ENCODE results near the gene ZBTB46. TPM values are rescaled to one million over a fixed set of nuclear protein-coding genes. Genes with fewer than 3 reads are reported as not detected.
A peak's percentile ranks its signal among the peaks of the same experiment; 100 is the strongest.
"Not testable (repeated sequence)": the region's sequence is repeated elsewhere in the genome, so short reads cannot be mapped to it uniquely, and the experiment has no call there.

Gene ZBTB46
- total RNA-seq, 2 experiments from 2014 or later = 0.67 to 1.3 TPM

- Histone ChIP-seq H4K20me1 (ENCODE audit: insufficient read depth, low read length) (no peaks in the 10 kb centered on the region), H3K36me3 (ENCODE audit: insufficient read depth, low read length) (peaks cover 90% of the 10 kb centered on the region), H3K9me2 (ENCODE audit: insufficient read depth, low read length) (no peaks in the 10 kb centered on the region), H3K9me3 (ENCODE audit: low read length) (peaks cover 6% of the 10 kb centered on the region; the same call in 1 of the 2 replicates), H2AFZ (ENCODE audit: low read length) (no peak overlapping the region), H3K4me3 (ENCODE audit: low read depth, low read length, poor library complexity, severe bottlenecking) (no peak overlapping the region), H3K4me2 (ENCODE audit: low read length) (no peak overlapping the region), H3K27ac (ENCODE audit: low read depth, low read length, poor library complexity, severe bottlenecking) (no peak overlapping the region), H3K4me1 (ENCODE audit: insufficient read depth, low read length, poor library complexity, severe bottlenecking) (no peaks in the 10 kb centered on the region), H3K79me2 (ENCODE audit: insufficient read depth, low read depth, low read length) (no peaks in the 10 kb centered on the region)
- no TSS peak for BruUV-seq (replicated peaks)
- CTCF ChIA-PET (ENCODE audit: unreplicated experiment) = interaction anchor here (0.6 kb wide), 1 partner anchor 8 kb away, joined by 3 read pairs; no protein-coding TSS in a partner anchor
- POLR2A ChIA-PET = no interaction called here
- intact Hi-C loops (cut with micrococcal nuclease; ENCODE audit: unreplicated experiment) = no loop called here
- no peak for TF ChIP-seq CTCF (conservative IDR thresholded peaks at IDR 0.05; ENCODE audit: low read length)
- TF ChIP-seq EZH2phosphoT487 (IDR thresholded peaks at IDR 0.05; ENCODE audit: borderline replicate concordance, low read depth, low read length) = no peak
- no peak for DNase-seq (ENCODE audit: low spot score)
These were observed 42.5 kb upstream of the ZBTB46 start for GRCh38 chr20:63873477-63873971.

- peaks cover 50% of the 10 kb centered on the region for H3K36me3 ChIP-seq (ENCODE audit: insufficient read depth, low read length)
- no peaks in the 10 kb centered on the region for H3K9me2 ChIP-seq (ENCODE audit: insufficient read depth, low read length)
- no peak overlapping the region for H3K27ac ChIP-seq (ENCODE audit: low read depth, low read length, poor library complexity, severe bottlenecking)
- peaks cover 33% of the 10 kb centered on the region for H3K79me2 ChIP-seq (ENCODE audit: insufficient read depth, low read depth, low read length)
- H3K4me1 ChIP-seq (ENCODE audit: insufficient read depth, low read length, poor library complexity, severe bottlenecking) = peaks cover 7% of the 10 kb centered on the region
- TSS peak; percentile 23 for BruUV-seq (replicated peaks)
- ChIA-PET POLR2A (no interaction called here), CTCF (ENCODE audit: unreplicated experiment) (no interaction called here)
- no peak overlapping the region for H3K4me3 ChIP-seq (ENCODE audit: low read depth, low read length, poor library complexity, severe bottlenecking)
- DNase-seq (ENCODE audit: low spot score) = no peak
- TF ChIP-seq EZH2phosphoT487 (IDR thresholded peaks at IDR 0.05; ENCODE audit: borderline replicate concordance, low read depth, low read length) (no peak), CTCF (conservative IDR thresholded peaks at IDR 0.05; ENCODE audit: low read length) (no peak)
- H2AFZ ChIP-seq (ENCODE audit: low read length) = no peak overlapping the region
- intact Hi-C loops (cut with micrococcal nuclease; ENCODE audit: unreplicated experiment) = loop anchor here (5.0 to 10.0 kb wide), 2 partner anchors 104 to 333 kb away; partner anchors contain the start of gene PTK6
- no peaks in the 10 kb centered on the region for H4K20me1 ChIP-seq (ENCODE audit: insufficient read depth, low read length)
- no peak overlapping the region for H3K4me2 ChIP-seq (ENCODE audit: low read length)
- no peaks in the 10 kb centered on the region for H3K9me3 ChIP-seq (ENCODE audit: low read length)
These were observed 37.2 kb upstream of the ZBTB46 start for GRCh38 chr20:63868264-63868663.

- H3K4me3 ChIP-seq (ENCODE audit: low read depth, low read length, poor library complexity, severe bottlenecking); H2AFZ ChIP-seq (ENCODE audit: low read length); DNase-seq (ENCODE audit: low spot score); H3K4me2 ChIP-seq (ENCODE audit: low read length); BruUV-seq (replicated peaks); H4K20me1 ChIP-seq (ENCODE audit: insufficient read depth, low read length); H3K27ac ChIP-seq (ENCODE audit: low read depth, low read length, poor library complexity, severe bottlenecking); CTCF ChIA-PET (ENCODE audit: unreplicated experiment); H3K9me3 ChIP-seq (ENCODE audit: low read length); H3K4me1 ChIP-seq (ENCODE audit: insufficient read depth, low read length, poor library complexity, severe bottlenecking); H3K9me2 ChIP-seq (ENCODE audit: insufficient read depth, low read length): not testable (repeated sequence)
- peaks cover 45% of the 10 kb centered on the region for H3K36me3 ChIP-seq (ENCODE audit: insufficient read depth, low read length)
- POLR2A ChIA-PET = interaction anchor here (0.6 to 0.7 kb wide), 3 partner anchors 9 to 79 kb away, joined by 4 to 7 read pairs (median 5); no protein-coding TSS in a partner anchor
- intact Hi-C loops (cut with micrococcal nuclease; ENCODE audit: unreplicated experiment) = loop anchor here (5.0 to 10.0 kb wide), 2 partner anchors 105 to 332 kb away; partner anchors contain the start of gene PTK6
- peaks cover 35% of the 10 kb centered on the region for H3K79me2 ChIP-seq (ENCODE audit: insufficient read depth, low read depth, low read length)
These were observed 36.0 kb upstream of the ZBTB46 start for GRCh38 chr20:63867042-63867441.

Data from OCI-LY7 (cell line).